HG02571 (cell line): Measurements from ENCODE around the gene CEP104.
"Not testable (repeated sequence)": the region's sequence is repeated elsewhere in the genome, so short reads cannot be mapped to it uniquely, and the experiment has no call there.

Experiments used
- ATAC-seq: cut with Tn5 transposase; IDR thresholded peaks from one replicate; pipeline ENCODE4 v1.9.1; 2021; ENCODE audit warnings: mild to moderate bottlenecking, moderate library complexity; ENCODE audit not compliant: unreplicated experiment

The CEP104 gene

DNA sequence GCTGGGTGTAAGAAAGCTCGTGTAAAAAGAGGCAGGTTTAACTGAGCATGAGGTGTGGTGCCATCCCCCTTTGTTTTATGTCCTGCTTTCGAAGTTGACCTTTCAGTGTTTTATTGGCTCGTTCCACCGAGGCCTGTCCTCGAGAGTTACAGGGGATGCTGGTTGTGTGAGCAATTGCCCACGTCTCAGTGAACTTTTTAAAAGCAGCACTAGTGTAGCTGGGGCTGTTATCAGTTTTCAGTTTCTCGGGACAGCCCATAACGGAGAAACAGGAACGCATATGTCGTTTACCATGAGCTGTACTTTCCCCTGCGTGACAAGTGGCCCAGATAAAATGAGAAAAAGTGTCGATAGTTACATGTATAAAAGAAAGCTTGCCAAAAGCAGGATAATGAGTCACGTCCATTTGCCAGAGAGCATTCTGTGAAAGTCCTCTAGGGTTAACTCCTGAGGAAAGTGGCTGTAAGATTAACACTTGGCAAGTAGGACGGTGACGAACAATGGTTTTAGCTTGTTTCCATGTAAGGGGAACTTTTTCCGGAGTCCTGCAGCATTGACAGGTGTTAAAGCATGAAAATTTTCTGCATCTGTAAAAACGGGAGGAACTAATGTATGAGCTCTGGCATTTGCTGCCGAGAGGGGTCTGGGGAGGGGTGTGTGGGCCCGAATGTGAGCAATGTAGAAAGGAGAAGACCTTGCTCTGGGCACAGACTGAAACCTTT lies 52.9 kb downstream of the CEP104 start:
- ATAC-seq: no peak

GRCh38 chr1:3800795-3801194 lies 56.2 kb downstream of the CEP104 start:
- ATAC-seq: not testable (repeated sequence)

- ATAC-seq: no peak
Measured at GRCh38 chr1:3799976-3800685, 56.9 kb downstream of the CEP104 start.

DNA sequence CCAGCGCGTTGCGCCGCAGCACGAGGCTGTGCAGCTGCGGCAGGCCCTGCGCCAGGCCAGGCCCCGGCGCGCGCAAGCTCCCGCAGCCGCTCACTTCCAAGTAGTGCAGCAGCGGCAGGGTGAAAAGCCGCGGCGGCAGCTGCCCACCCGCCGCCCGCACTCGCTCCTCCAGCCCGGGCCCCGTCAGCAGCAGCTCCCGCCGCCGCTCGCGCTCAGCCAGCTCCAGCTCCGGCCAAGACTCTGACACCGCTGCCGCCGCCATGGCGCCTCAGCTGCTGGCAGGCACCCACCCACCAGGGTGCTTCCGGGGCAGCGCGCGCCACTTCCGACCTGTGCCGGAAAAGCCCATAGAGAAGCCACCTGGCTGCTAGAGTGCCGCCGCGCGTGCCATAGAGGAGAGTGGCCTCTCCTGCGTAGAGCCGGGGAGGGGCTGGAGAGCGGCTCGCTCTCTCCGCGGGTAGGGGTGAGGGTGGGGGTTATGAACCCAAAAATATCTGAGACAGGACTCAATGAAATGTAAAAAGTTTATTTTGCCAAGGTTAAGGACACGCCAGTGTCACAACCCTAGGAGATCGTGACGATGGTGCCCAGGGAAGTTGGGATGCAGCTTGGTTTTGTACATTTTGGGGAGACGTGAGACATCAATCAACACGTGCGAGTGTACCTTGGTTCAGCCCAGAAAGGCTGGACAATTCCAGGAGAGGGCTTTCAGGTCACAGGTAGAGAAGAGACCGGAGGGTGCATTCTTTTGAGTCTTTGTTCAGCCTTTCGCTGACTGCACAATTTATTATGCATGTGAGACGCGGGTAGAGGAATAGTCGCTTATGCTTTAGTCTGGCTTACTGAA lies 60.6 kb downstream of the CEP104 start, which contains the start of gene LRRC47:
LRRC47 (minus strand) TSS at position 284 of the 847 bp plus-strand sequence; CDS start at position 262, 22 bp downstream.
- peak; percentile 90 for ATAC-seq

- no peak for ATAC-seq
Measured at GRCh38 chr1:3795453-3796214, 61.4 kb downstream of the CEP104 start.

DNA sequence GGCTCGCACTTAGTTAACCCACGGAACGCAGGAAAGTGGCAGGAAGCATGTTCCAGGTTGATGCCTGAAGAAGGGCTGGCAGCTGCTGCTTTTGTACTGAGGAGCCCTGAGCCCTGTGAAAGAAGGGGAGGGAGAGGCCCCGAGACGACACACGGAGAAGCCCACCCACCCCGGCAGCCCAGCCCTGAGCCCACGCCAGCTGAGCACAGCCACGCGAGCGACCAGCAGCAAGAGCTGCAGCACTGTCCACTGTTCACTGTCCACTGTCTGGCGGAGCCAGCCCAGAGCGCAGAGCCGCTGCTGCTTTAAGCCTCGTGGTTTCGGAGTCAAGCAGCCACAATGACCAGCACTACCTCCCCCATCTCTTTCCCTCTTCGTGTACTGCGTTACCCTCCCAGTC lies 66.1 kb downstream of the CEP104 start:
- ATAC-seq: no peak

DNA sequence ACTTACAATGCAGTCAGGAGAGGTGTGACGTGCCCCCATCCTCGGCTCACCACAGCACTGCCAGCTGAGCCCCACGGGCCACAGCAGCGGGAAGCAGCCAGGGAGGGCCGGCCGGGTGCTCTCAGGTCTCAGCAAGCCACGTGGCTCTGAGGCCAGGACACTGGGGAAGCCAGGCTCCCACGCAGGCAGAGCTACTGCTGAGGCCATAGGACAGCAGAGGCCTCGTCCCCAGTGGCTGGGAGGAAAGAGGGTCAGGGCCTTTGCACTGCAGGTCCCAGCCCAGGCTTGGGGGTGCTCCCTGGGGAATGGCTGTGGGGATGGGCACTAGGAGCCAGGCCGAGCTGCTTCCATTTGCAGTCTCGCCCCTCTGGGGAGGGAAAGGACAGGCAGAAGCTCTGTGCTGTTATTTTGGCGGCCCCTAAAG lies 66.5 kb downstream of the CEP104 start:
- ATAC-seq: no peak

- no peak for ATAC-seq
Measured at GRCh38 chr1:3789421-3790300, 67.3 kb downstream of the CEP104 start.

GRCh38 chr1:3788756-3789420 lies 68.1 kb downstream of the CEP104 start:
- no peak for ATAC-seq

- no peak for ATAC-seq
Measured at GRCh38 chr1:3787745-3788605, 69.0 kb downstream of the CEP104 start.

GRCh38 chr1:3787349-3787715 lies 69.7 kb downstream of the CEP104 start:
- ATAC-seq: no peak

DNA sequence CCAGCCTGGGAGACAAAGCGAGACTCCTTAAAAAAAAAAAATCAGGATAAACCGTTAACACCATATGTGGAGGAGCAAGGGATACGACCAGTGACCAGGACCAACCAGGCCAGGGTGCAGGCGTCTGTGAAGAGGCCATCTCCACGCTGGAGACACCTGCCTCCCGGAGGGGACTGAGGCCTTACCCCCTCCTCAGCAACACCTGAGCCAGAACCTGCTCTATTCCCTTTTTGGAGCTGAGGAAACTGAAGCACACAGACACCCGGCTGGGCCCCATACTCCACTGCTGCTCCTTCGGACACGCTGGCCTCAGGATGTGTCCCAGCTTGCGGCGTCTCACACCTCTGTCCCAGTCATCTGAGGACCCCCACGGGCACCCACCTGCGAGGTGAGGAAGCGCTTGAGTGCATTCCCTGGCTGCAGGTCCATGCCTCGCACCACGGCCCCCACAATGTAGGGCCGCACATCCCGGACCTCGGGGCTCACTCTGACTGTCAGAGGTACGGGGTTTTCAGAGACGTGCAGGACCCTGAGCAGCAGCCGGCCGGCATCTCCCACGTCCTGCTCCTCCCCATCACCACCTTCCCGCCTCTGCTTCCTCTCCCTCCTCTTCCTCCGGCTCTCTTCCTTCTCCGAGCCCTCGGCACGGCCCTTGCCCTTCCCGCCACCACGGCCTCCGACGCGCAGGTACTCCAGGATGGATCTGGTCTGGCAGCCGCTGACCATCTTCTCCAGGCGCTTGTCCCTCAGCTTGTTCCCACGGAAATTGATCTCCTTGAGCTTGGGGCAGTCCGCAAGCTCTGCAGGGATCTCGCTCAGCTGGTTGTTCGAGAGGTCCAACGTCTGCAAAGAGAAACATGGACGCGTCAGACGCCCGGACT lies 70.3 kb downstream of the CEP104 start:
- no peak for ATAC-seq

- ATAC-seq: no peak
Measured at GRCh38 chr1:3785456-3786157, 71.4 kb downstream of the CEP104 start.

DNA sequence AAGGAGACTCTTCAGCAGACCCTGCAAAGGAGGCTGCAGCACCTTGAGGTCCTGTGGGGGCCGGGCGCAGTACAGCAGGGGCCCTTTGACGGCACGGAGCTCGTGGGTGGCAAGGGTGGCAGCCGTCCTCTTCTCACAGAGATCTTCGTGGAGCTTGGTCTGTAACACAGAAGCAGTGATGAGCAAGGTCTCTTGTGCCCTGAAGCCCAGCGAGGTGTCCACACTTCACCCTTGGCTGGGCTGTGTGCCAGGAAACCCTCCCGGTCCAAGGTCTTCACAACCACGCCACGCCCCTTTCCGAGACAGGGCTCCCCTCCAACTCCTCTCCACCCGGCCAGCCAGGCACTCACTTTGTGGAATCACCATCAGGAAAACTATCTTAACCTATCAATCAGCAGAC lies 72.0 kb downstream of the CEP104 start:
- no peak for ATAC-seq

DNA sequence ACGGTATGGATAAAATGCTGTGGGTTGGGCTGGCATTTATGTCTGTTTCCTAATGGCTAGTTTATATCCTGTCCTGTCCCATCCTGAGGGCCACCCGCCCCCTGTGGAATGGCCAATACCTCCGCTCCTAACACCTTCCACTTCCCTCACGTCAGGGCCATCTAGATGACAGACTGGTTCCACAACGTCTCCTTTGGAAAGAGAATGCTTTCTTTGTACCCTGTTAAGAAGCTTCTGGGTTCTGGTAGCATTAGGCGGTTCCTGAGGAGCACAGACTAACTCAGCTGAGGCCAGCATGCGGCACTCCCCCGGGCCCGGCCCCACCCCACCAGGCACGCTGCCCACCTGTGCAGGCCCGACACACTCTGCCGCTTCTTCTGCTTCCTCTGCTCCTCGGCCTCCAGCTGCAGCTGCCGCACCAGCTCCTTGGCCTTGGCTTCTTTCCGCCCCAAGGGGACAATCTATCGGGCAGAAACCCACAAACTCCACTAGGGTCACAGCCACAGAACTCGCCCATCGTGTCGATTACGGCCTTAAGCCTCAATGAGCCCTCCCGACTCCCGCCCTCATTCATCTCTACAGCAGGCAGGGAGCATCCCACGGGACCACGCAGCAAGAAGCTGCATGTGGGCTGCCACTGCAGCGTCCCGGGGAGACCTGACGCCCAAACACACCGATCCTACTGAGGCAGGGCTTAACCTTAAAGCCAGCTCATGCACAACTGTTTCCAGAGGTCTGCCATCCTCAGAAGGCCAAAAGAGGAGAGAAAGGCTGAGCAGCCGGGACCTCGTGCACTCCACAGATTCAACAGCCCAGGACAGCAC lies 73.1 kb downstream of the CEP104 start:
- no peak for ATAC-seq

GRCh38 chr1:3780901-3781300 lies 76.1 kb downstream of the CEP104 start:
- no peak for ATAC-seq
